GM19468 (cell line): ENCODE data around the gene GPR15.
"Not testable (repeated sequence)": the region's sequence is repeated elsewhere in the genome, so short reads cannot be mapped to it uniquely, and the experiment has no call there.

Experiments used
- ATAC-seq: cut with Tn5 transposase; IDR thresholded peaks from one replicate; pipeline ENCODE4 v1.9.1; 2021; ENCODE audit warnings: mild to moderate bottlenecking, moderate library complexity, moderate number of reproducible peaks; ENCODE audit not compliant: unreplicated experiment; ENCODE audit errors: extremely low read depth

The GPR15 gene

GRCh38 chr3:98556164-98557130, 24.7 kb downstream of the GPR15 start:
- ATAC-seq = peak; percentile 75

- ATAC-seq = no peak
These were observed 25.7 kb downstream of the GPR15 start for GRCh38 chr3:98557324-98558010.

GRCh38 chr3:98558100-98558827, 26.5 kb downstream of the GPR15 start:
- no peak for ATAC-seq

- ATAC-seq = not testable (repeated sequence)
These were observed 28.0 kb downstream of the GPR15 start for GRCh38 chr3:98559769-98560168.

GRCh38 chr3:98560911-98561310, 29.1 kb downstream of the GPR15 start:
- ATAC-seq = no peak

- ATAC-seq = no peak
These were observed 30.1 kb downstream of the GPR15 start for GRCh38 chr3:98561727-98562521.

- peak; percentile 65 for ATAC-seq
These were observed 32.0 kb downstream of the GPR15 start for GRCh38 chr3:98563661-98564281.

GRCh38 chr3:98564282-98565005, 32.7 kb downstream of the GPR15 start:
- no peak for ATAC-seq

GRCh38 chr3:98565237-98565643, 33.5 kb downstream of the GPR15 start:
- no peak for ATAC-seq

GRCh38 chr3:98565843-98566242, 34.1 kb downstream of the GPR15 start:
- no peak for ATAC-seq

GRCh38 chr3:98567666-98568270, 36.0 kb downstream of the GPR15 start:
- no peak for ATAC-seq

- no peak for ATAC-seq
These were observed 36.6 kb downstream of the GPR15 start for GRCh38 chr3:98568402-98568801.

- no peak for ATAC-seq
These were observed 41.5 kb downstream of the GPR15 start for GRCh38 chr3:98573181-98573728.

- no peak for ATAC-seq
These were observed 42.4 kb downstream of the GPR15 start for GRCh38 chr3:98574132-98574531.

GRCh38 chr3:98577178-98577895, 45.6 kb downstream of the GPR15 start:
- no peak for ATAC-seq

- ATAC-seq = no peak
These were observed 48.9 kb downstream of the GPR15 start for GRCh38 chr3:98580401-98581386.
